ENCODE measurements around the gene ANKRD53.

ANKRD53 gene

DNA sequence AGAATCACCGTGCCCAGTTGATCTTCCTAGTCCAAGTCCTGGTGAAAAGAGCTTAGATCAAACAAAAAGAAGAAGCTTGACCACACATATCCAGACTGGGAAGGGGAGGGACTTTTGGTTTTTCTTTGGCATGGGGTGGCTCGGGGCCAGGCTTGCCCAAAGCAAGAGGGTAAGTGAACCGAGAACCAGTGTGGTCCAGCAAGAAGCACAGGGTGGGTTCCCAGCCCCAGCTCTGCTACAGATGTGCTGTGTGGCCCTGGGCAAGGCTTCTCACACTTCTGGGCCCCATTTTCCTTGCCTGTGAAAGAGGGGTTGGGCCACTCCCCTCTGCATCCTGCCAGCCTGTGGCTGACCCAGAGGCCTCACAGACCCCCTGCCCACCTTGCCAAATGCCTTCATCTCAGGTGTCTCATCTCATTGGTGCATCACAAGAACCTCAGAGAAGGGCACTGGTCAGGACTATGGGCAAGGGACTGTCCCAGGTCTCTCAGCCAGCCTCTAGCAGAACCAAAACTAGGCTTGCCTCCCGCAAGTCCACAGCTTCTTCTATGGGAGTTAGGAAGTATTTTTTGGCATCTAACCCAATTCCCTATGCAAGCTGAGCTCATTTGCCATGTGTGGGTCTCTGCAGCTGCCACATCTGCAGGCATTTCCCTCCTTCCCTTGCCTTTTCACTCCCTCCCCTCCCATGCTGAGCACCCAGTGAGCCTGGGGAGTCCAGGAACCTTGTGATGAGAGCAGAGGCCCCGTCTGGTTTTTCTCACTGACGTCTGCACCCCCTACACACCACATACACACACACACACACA lies 35.8 kb upstream of the ANKRD53 start:
- in situ Hi-C loops (cut with MboI; ENCODE audit: low pct_unique_long_range_greater_than_20kb, low sequenced_read_pairs) = loop anchor here (25.0 kb wide), 1 partner anchor 280 kb away; no protein-coding TSS in a partner anchor
- no peak for DNase-seq

- DNase-seq = no peak
- in situ Hi-C loops (cut with MboI; ENCODE audit: low pct_unique_long_range_greater_than_20kb, low sequenced_read_pairs) = loop anchor here (25.0 kb wide), 1 partner anchor 281 kb away; no protein-coding TSS in a partner anchor
Measured at GRCh38 chr2:70943205-70943871, 35.1 kb upstream of the ANKRD53 start.

DNA sequence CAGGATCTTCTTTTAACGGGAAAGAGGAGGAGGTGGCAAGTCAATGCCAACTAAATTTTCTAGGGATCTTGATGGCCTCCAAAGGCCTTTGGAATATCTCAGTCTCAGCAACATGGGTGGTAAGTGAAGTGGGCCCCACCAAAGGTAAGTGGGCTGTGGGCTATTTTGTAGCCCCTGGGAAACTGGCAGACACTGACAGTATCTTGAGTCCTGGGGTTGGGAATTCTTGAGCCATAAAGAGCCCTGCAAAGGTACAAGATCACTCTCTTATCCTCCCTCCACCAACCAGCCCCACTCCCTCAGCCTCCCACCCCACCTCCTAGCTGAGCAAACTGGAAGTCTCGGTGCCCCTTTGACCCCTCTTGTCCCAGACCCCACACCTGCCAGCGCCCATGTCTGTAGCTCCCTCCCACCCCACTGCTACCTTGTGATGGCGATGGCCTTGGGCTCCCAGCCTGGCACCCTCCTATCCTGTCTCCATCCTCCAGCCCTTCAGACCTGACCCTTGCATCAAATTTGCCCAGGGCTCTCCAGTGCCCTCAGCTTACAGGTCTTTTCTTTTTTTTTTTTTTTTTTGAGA lies 34.2 kb upstream of the ANKRD53 start:
- in situ Hi-C loops (cut with MboI; ENCODE audit: low pct_unique_long_range_greater_than_20kb, low sequenced_read_pairs) = loop anchor here (25.0 kb wide), 1 partner anchor 282 kb away; no protein-coding TSS in a partner anchor
- no peak for DNase-seq

DNA sequence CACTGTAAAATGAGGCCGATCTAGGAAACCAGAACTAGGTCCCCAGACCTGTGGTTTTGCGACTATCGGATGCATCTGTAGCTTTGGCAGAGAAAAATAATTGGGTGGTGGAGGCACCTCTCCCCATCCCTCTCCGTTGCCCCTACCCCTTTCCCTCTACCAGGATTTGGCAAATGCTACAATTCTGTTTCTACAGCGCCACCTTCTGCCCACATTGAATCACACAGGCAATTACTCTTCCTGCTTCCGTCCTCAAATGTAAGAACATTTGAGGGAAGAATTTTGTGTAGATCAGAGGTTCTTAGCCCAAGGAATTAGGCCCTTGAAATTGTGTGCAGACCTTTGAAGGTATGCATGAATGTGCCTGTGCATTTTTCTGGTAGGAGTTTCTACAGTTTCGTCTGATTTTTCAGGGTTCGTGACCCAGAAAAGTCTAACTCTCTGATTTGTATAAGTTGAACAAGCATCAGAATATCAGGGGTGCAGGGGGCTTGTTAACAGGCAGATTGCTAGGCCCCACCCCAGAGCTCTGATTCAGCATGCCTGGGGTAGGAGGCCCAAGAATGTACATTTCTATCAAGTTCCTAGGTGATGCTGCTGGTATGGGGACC lies 31.5 kb upstream of the ANKRD53 start:
- DNase-seq = peak; percentile 81
- in situ Hi-C loops (cut with MboI; ENCODE audit: low pct_unique_long_range_greater_than_20kb, low sequenced_read_pairs) = loop anchor here (25.0 kb wide), 1 partner anchor 285 kb away; no protein-coding TSS in a partner anchor

DNA sequence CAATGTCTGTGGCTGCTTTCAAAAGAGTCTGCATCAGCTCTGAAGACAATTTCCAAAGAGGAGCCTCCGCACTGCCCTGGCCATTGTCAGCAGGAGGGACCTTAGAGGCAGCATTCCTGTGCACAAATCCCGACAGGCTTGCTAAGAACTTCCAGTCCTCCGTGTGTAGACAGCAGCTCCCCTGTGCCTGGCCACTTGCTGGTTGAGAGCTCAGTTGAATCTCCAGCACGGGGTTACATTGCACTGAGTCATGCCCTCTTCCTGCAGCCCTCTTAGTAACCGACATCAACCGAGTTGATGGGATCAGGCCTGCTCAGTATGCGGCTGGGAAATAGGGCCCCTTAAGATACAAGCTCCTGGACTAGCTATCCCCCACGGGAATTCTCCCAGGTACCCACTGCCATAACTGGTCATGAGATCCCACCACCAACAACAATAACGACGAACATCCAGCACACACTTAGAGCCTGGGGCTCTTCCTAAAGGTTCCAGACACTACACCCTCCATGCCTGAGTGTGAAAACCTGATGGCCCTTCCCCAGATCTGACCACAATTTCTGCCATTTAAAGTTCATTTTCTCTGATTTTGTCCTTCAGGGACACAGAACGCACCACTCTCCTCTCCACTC lies 30.8 kb upstream of the ANKRD53 start:
- no peak for DNase-seq
- in situ Hi-C loops (cut with MboI; ENCODE audit: low pct_unique_long_range_greater_than_20kb, low sequenced_read_pairs) = loop anchor here (25.0 kb wide), 1 partner anchor 285 kb away; no protein-coding TSS in a partner anchor

- in situ Hi-C loops (cut with MboI; ENCODE audit: low pct_unique_long_range_greater_than_20kb, low sequenced_read_pairs) = loop anchor here (25.0 kb wide), 1 partner anchor 286 kb away; no protein-coding TSS in a partner anchor
- DNase-seq = peak; percentile 79
Measured at GRCh38 chr2:70948337-70949003, 30.0 kb upstream of the ANKRD53 start.

DNA sequence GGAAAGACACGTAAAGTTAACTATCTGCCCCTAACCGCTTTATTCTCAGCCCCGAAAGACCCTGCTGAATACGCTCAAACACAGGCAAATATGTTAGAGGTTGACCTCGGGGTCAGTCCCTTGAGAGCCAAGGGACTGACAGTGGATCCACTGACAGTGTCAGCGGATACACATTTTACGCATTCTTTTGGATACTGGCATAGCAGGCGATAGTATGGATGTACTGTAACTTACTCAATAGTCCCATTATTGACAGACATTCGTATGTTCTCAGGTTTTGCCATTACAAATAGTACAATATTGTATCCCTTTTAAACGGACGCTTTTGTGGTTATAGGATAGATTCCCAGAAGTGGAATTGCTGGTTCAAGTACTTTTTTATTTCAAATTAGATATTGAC lies 29.3 kb upstream of the ANKRD53 start:
- DNase-seq = no peak
- in situ Hi-C loops (cut with MboI; ENCODE audit: low pct_unique_long_range_greater_than_20kb, low sequenced_read_pairs) = loop anchor here (25.0 kb wide), 1 partner anchor 287 kb away; no protein-coding TSS in a partner anchor

DNA sequence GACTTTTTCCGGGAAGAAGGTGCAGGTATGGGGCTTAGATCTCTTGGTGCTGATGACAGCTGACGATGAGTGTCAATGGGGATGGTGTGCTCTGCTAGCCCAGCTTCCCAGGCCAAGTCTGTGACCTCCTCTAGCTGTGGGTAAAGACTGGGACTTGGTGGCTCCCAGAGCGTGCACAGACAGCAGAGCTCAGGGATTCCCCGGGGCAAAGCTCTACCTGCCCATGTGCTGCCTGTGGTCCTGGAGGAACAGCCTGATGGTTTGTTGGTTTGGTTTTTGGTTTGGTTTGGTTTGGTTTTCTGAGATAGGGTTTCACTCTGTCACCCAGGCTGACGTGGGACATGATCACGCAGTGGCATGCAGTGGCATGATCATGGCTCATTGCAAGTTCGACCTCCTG lies 23.5 kb upstream of the ANKRD53 start:
- DNase-seq = no peak
- in situ Hi-C loops (cut with MboI; ENCODE audit: low pct_unique_long_range_greater_than_20kb, low sequenced_read_pairs) = loop anchor here (25.0 kb wide), 1 partner anchor 168 kb away; the partner anchor contains the start of gene FIGLA

GRCh38 chr2:70956141-70956540 lies 22.3 kb upstream of the ANKRD53 start:
- no peak for DNase-seq
- in situ Hi-C loops (cut with MboI; ENCODE audit: low pct_unique_long_range_greater_than_20kb, low sequenced_read_pairs) = loop anchor here (25.0 kb wide), 1 partner anchor 169 kb away; the partner anchor contains the start of gene FIGLA

GRCh38 chr2:70957798-70958197 lies 20.6 kb upstream of the ANKRD53 start:
- no peak for DNase-seq
- in situ Hi-C loops (cut with MboI; ENCODE audit: low pct_unique_long_range_greater_than_20kb, low sequenced_read_pairs) = loop anchor here (25.0 kb wide), 1 partner anchor 170 kb away; the partner anchor contains the start of gene FIGLA

- DNase-seq = no peak
- in situ Hi-C loops (cut with MboI; ENCODE audit: low pct_unique_long_range_greater_than_20kb, low sequenced_read_pairs) = loop anchor here (25.0 kb wide), 1 partner anchor 171 kb away; the partner anchor contains the start of gene FIGLA
Measured at GRCh38 chr2:70958759-70959158, 19.7 kb upstream of the ANKRD53 start.

GRCh38 chr2:70959271-70959761 lies 19.1 kb upstream of the ANKRD53 start:
- no peak for DNase-seq
- in situ Hi-C loops (cut with MboI; ENCODE audit: low pct_unique_long_range_greater_than_20kb, low sequenced_read_pairs) = loop anchor here (25.0 kb wide), 1 partner anchor 172 kb away; the partner anchor contains the start of gene FIGLA

GRCh38 chr2:70959851-70960832 lies 18.3 kb upstream of the ANKRD53 start:
- in situ Hi-C loops (cut with MboI; ENCODE audit: low pct_unique_long_range_greater_than_20kb, low sequenced_read_pairs) = loop anchor here (25.0 kb wide), 1 partner anchor 173 kb away; the partner anchor contains the start of gene FIGLA
- DNase-seq = no peak

- no peak for DNase-seq
- in situ Hi-C loops (cut with MboI; ENCODE audit: low pct_unique_long_range_greater_than_20kb, low sequenced_read_pairs) = loop anchor here (25.0 kb wide), 1 partner anchor 174 kb away; the partner anchor contains the start of gene FIGLA
Measured at GRCh38 chr2:70960833-70961647, 17.4 kb upstream of the ANKRD53 start.

- no peak for DNase-seq
- in situ Hi-C loops (cut with MboI; ENCODE audit: low pct_unique_long_range_greater_than_20kb, low sequenced_read_pairs) = loop anchor here (25.0 kb wide), 1 partner anchor 174 kb away; the partner anchor contains the start of gene FIGLA
Measured at GRCh38 chr2:70961648-70961994, 16.8 kb upstream of the ANKRD53 start.
